Stimulated activated CD4-positive, alpha-beta T cell treated with anti-CD3 and anti-CD28 coated beads, Interleukin-15, amount 100 ng/mL, for 1 hour (primary cell): ENCODE measurements around the gene EFCAB8.

Experiments used
- DNase-seq, 2 donors: peaks; one replicate each; pipeline ENCODE4 v3.0.0-alpha.2; 2020; ENCODE audit warnings: low read depth in 1 of 2, low spot score in 1 of 2

Gene EFCAB8

DNA sequence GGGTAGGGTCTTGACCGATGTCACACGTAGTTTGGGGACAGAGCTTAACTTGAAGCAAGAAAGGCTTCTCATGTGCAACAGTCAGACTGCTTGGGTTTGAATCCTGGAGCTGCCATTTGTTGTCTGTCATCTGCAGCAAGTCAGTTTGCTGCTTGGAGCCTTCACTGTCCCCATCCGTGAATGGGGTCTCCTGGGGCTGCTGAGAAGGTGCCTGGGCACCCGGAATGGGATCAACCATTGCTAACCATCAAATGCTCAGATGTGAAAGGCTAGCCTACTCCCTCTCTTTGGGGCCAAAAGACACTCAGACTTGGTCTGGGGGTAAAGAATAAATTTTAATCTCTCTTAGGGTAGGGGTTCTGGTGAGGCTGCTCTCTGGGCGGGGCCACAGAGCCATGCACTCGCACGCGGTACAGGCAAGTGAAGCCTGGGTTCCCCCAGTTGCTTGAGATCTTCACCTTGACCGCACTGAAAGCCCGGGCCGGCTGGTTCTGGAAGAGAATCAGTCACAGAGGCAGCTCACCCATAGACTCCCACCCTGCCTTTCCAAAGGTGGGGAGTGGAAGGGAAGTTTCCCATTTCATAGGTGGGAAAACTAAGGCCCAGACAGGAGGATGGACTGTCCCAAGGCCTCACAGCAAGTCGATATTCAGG, 124.9 kb downstream of the EFCAB8 start:
- no peak for DNase-seq

GRCh38 chr20:32984196-32984595, 125.5 kb downstream of the EFCAB8 start:
- DNase-seq, result no peak

DNA sequence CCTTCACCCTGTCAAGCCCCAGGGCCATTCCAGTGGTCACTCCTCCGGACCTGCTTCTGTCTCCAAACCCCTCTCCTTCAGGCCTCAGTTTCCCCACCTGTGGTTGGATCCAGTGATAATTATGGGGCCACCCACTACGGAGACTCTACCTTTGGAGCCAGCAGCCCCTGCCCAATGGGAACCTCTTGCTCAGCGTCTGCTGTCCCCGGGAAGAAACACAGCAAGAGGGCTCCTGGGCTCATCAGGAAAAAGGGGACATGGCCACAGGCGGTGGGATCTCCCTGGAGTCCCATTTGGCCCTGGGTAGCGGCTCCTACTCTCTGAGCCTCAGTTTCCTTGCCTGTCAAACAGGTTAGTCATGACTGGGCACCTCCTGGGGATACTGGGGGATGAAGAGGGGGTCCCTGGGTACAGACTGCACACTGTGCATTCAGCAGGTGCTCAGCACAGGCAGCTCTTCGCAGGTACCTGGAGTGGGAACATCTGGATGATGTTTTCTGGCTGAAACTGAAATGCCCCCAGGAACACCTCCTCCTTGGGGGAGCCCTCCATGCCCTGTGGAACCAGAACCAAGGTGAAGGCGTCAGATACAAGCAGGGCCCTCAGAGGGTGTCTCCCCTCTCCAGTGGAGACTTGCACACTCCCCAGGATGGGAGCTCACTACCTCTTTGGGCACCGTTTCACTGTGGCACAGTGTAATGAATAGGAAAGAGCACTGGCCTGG, 126.1 kb downstream of the EFCAB8 start:
- no peak for DNase-seq

DNA sequence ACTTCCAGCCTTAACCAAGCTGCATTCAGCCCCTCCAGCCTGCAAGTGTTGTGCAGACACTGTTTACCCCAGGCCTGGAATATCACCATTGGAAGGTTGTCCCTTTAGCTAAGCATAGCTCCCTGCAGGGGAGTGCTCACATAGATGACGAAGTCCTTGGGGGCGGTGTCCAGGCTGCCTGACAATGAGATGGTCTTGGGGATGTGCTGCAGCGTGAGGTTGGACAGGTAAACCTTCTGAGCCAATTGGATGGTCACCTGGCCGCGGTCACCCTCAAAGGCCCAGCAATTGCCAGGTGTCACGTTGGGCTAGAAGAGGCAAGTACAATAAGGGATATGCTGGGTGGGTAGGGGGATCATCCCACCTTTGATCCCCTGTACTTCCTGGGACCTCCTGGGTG, 126.9 kb downstream of the EFCAB8 start:
- DNase-seq, result no peak

DNA sequence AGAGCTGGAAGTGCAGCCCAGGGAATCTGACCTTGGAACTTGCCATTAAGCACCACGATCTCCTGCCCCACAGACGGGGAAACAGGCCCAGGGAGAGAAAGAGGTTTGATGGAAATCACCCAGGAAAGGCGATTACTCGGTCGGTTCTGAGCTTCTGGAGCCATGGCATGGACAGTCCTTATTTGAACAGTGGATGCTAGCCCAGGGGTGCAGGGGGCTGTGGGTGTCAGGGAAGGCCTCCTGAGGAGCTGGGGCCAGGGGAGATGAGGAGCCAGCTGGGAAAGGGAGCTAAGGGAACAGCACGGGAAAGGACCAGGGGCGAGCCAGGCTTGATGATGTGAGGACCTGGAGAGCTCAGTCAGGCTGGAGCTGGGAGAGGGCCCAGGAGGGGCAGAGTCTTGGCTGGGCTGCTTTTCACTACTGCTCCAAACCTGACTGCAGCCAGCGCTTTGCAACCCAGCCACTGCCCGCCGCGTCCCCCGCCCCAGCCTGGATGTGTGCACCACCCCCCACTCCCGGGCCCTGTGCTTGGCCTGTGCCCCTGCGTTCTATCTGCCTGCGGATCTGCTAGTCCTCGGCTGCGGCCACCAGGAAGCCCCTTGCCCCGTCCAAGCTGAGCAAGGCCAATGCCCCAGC, 127.7 kb downstream of the EFCAB8 start:
- DNase-seq, result no peak

- no peak for DNase-seq
Observed at GRCh38 chr20:32987044-32987825, 128.5 kb downstream of the EFCAB8 start.

DNA sequence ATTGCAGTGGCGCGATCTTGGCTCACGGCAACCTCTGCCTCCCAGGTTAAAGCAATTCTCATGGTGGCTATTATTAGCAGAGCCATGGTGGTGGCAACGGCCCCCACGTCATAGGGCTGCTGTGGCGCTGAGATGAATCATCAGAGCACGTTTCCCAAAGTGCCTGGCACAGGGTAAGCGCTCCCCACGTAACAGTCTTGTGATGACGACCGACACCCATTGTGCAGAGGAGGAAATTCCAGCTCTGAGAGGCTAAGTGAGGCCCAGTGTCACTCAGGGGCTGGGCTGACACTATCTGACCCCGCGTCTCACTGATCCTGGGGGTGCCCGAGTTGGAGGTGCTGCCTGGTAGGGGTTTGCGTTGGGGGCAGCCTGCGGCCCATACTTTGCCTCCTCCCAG, 129.3 kb downstream of the EFCAB8 start:
- DNase-seq, result no peak

DNA sequence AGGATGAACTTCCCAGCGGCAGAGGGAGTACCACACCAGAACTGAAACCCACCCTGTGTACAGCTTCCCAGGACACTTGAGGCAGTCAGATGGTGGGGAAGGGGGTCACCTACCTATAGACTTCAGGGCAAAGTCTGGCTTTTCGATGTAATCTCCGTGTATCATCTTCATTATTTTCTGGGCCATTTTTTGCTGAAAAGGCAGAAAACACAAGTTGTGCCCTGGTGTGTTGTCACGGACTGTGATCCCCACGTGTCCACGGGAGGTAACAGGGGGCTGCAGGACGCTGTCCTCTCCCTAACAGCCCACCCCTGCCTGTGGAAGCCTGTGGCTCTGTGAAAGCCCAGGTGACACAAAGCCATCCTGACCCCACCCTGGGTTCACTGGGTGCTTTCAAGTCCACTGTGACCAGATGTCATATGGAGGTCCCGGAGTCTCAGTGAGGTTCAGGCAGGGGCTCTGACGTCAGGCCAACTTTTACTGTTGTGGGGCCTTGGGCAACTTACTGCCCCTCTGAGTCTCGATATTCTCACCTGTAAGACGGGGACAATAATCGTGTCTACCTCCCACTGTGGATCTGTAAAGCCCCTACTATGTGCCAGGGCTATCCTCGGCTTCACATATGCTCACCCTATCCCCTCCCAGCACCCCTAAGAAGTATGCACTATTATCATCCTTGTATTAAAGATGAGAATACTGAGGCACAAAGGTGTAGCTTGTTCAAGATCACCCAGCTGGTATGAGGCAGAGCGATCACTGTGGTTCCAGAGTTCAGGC, 131.0 kb downstream of the EFCAB8 start:
- no peak for DNase-seq

DNA sequence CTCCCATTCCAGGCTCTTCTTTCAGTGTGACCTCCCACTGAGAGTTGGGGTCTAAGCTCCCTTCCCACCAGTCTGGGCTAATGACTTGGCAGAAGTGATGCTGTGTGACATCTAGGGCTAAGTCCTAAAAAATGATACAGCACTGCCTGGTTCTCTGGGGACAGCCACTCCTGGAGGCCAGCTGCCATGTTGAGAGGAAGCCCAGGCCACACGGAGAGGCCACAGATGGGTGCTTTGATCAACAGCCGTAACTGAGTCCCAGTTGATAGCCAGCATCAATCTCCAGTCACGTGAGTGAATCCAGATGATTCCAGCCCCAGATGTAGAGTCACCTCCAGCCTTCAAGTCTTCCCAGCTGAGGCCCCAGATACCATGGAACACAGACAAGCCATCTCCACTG, 131.7 kb downstream of the EFCAB8 start:
- no peak for DNase-seq

- no peak for DNase-seq
Observed at GRCh38 chr20:32991383-32991782, 132.7 kb downstream of the EFCAB8 start.

GRCh38 chr20:32991792-32992641, 133.3 kb downstream of the EFCAB8 start:
- DNase-seq, result no peak

DNA sequence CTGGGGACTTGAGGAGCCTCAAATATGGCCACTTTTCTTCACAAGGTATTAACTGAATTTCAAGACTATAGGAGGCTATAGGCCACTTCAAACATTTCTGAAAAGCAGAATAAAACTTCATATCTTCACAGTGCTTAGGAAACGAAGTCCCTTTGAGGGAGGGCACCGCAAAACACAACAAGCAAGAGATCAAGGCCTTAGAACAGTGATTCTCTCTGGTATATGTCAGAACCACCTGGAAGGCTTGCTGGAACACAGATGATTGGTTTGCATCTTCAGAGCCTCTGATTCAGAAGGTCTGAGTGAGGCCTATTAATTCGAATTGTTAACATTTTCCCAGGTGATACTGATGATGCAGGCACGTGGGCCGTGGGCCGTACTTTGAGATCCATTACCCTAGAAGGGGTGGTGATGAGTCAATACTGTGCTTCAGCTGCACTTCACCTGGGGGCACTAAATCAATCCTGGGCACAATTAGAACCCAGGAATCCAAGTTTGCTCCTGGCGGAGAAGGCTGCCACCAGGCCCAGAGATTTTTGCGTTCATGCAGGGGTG, 134.8 kb downstream of the EFCAB8 start:
- DNase-seq, result no peak

GRCh38 chr20:32995802-32996201, 137.1 kb downstream of the EFCAB8 start:
- no peak for DNase-seq

DNA sequence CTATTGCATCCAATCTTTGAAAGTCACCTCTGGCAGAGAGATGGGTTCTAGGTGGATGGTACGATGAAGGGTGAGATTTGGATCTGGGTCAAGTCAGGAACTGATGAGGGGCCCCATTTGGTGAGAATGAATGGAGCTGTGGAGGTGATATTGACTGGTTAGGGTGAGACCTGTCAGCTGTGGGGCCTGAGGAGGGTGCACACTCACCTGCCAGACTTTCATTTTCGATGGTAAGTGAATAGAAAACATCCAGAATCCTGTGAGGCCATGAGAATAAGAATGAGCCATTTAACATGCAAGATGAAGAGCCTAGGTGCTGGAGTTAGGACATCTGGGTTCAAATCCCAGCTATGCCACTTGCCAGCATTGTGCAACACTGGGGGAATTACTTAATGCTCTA, 138.7 kb downstream of the EFCAB8 start:
- no peak for DNase-seq

DNA sequence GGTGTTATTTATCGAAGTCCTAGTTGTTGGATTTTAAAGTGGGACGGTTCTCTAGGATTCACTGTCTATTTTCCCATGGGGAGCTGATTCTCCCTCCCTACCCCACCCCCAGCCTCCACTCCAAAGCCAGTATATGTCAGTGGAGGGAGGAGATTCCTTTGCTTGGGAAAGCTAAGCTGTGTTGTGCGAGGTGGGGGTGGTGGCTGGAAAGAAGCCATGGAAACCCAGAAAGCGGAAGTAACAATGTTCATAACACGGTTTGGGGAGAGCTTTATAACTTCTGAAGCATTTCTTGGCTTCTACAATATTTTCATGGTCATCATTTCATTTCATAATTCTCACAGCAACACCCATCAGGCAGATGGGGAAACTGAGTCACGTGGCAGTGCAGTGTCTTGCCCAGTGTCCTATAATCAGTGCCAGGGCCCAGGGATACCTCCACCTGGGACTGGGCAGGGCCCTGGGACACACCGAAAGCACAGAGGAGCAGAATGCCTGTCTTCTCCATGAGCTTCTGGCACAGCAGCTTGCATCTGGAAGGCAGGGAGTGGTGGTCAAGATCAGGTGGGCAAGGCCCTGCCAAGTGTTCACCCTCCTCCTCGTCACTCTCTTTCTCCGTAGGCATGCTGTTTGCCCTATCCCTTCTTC, 141.0 kb downstream of the EFCAB8 start:
- no peak for DNase-seq

DNA sequence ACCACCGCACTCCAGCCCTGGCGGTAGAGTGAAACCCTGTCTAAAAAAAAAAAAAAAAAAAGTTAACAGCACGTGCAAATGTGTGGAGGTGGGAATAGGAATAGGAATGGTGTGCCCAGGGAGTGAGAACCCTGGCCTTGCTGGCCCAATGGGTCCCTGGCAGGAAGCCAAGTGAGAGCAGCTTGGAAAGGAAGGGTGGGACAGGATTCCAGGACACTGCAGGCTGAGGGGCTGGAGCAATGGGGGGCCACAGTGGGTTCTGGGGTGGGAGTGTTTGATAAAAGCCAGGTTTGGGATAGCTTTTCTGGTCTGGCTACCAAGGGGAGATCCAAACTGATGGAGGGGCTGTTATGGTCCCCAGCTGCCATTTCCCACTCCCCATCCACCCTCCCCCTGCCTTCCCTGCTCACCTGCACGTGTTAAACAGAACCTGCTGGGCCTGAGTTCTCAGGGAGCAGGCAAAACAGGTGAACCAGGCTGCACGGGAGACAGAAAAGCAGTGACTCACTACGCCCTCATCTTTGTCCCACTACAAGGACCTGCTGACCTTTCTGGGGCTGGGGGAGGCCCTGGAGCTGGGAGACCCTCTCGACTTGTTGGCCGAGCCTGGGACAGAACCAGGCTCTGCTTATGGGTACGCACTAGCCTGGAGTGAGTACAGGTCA, 142.2 kb downstream of the EFCAB8 start:
- no peak for DNase-seq

DNA sequence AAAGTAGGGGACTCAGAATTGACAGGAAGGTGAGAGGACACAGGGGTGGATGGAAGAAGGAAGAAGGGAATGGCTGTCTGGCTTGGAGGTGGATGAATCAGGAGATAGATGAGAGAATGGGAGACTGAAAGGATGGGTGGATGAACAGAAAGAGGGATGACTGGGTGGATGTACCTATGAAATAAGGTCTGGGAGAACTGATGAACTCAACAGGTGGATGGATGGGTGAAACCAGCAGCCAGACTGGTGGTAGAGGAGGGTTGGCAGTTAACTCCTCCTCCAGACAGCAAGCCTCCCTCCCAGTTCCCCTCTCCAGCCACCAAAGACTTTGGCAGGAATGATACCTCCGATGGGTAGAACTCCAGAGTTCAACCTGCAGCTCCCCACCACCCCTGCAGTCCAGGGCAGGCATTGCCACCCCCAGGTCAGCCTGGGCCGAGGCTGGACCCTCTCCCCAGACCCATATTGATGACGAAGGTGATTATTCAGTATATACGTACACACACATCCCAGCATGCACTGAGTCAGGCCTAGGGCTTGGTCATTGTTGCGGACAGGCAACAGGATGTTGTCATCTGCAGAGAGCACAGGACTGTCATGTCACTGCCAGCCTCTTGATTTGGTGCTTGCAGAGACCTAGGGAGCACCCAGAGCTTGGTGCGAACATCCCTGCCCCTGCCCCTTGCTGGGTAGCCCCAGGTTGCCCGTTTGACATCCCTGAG, 143.5 kb downstream of the EFCAB8 start:
- DNase-seq, result no peak

- DNase-seq, result no peak
Observed at GRCh38 chr20:33004141-33004751, 145.5 kb downstream of the EFCAB8 start, which contains the start of gene SUN5. SUN5 (minus strand) TSS chr20:33004433; CDS start chr20:33004340, 93 bp downstream.
